Dedifferentiated amniotic fluid mesenchymal stem cell (primary cell): Measurements from ENCODE around the gene CZIB.
A peak's percentile ranks its signal among the peaks of the same experiment; 100 is the strongest.
"Not testable (repeated sequence)": the region's sequence is repeated elsewhere in the genome, so short reads cannot be mapped to it uniquely, and the experiment has no call there.

ENCODE experiments used
- DNase-seq: peaks from one replicate; pipeline ENCODE4 v3.0.0-alpha.2; 2016; ENCODE audit errors: extremely low spot score

Gene CZIB

DNA sequence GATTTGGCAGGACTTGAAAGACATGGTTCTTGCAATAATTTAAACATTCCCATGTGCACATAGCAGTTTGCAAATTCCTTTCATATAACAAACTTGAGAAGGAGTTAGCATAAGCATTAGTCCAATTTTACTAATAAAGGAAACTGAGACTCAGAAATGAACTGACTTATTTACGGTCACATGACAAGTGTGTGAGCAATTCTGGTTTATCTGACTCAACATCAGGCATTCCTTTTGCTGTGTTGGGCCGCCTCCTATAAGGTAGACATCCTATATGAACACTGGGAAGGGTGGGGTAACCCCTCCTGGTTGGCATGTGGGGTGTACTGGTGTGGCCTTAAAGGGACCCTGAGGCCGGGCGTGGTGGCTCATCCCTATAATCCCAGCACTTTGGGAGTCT is 32.3 kb downstream of the CZIB start:
- no peak for DNase-seq

GRCh38 chr1:53187401-53187800 is 33.0 kb downstream of the CZIB start:
- no peak for DNase-seq

GRCh38 chr1:53186533-53186932 is 33.9 kb downstream of the CZIB start:
- DNase-seq: no peak

DNA sequence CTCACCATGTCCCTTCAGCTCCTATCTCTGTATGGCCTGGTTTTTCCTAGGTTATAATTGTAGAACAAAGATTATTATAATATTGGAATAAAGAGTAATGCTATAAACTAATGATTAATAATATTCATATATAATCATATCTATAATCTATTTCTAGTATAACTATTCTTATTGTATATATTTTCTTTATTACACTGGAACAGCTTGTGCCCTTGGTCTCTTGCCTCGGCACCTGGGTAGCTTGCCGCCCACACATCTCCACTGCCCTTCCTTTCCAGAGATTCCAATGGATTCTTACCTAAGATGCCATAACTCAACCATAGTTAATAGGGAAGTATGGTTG is 34.5 kb downstream of the CZIB start:
- DNase-seq: not testable (repeated sequence)

GRCh38 chr1:53183095-53183990 is 37.1 kb downstream of the CZIB start:
- no peak for DNase-seq

- no peak for DNase-seq
Observed at GRCh38 chr1:53182716-53183094, 37.7 kb downstream of the CZIB start.

DNA sequence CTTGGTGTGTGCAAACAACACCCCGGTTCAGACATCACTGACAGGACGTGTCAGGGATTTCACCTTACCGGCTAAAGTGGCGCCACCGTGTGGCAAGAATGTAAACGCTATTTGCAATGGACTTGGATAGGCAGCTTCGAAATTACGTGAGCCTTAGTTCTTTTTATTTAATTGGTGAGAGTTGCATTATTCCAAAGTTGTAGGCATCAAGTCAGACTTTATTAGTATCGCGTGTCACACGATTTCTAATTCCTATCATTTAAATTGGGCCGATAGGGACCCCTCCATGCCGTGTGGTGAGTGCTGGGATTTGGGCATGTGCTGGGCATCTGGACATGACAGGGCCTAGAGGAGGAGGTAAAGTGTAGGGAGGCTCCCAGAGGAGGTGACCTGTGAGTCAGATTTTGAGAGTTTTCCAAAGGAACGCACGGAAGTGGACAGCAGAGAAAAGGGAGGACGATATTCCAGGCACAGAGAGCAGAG is 38.3 kb downstream of the CZIB start:
- DNase-seq: peak; percentile 71

GRCh38 chr1:53180951-53181350 is 39.5 kb downstream of the CZIB start:
- no peak for DNase-seq

DNA sequence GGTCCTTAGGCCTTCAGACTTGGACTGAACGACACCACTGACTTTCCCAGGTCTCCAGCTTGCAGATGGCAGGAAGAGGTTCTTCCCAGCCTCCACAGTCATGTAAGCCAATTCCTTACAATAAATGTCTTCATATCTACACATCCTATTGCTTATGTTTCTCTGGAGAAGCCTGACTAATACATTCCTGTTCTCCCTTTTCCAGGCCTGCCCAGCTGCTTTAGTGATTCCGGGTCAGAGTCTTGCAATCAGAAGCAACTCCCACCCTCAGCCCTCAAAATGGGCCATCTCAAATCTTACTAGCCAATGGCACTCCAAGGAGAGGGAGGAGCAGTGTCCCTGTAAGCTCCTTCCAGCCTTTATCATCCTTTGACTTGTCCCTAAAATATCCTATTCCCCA is 40.2 kb downstream of the CZIB start:
- no peak for DNase-seq

GRCh38 chr1:53176452-53177208 is 43.8 kb downstream of the CZIB start:
- no peak for DNase-seq

- DNase-seq: no peak
Observed at GRCh38 chr1:53174971-53175913, 45.2 kb downstream of the CZIB start.

DNA sequence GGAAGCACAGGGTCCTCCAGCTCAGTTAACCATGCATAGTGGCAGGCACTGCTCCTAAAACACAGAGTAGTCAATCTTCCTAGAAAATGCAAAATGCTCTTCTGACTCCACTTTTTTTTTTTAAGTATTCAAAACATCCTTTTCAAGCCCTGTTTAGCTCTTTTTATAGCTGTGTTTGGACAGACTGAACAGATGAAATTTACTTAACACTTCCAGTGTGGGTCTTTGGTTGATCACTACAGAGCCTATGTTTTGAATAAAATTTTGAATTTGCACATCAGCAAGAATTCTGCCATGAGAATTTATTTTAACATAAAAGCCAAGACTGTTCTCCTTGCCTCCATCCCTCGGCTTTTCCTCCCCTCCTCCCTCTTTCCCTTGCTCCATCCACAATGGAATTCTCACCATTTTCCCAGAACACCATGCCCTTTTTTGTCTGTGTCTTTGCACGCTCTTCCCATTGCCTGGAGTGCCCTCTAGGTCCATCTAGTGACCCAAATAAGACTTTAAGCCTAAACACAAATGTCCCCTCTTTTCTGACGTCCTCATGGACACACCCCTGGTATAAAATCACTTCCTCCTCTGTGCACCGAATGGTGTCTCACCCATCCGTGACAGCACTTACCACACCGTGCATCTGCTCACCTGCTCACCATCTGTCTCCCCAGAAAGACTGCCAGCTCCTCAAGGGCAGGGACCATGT is 47.9 kb downstream of the CZIB start:
- DNase-seq: no peak

GRCh38 chr1:53166912-53167311 is 53.5 kb downstream of the CZIB start:
- no peak for DNase-seq

DNA sequence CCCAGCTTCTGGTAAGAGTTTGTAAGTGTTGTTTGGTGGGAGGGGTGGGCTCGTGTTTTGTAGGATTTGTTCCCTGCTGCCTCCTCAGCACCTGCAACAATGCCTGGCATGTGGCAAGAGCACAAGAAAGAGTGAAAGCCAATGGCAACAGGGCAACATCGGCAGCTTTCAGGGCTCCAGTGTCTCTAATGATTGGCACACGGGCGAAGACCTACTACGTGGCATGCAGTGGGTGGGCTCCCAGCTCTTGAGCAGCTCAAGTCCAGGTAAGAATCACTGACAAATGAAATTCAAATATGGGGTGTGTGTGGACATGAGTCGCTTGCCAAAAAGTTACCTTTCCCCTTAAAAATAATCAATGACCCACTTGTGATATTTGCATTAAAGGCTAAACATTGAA is 54.1 kb downstream of the CZIB start:
- DNase-seq: no peak

DNA sequence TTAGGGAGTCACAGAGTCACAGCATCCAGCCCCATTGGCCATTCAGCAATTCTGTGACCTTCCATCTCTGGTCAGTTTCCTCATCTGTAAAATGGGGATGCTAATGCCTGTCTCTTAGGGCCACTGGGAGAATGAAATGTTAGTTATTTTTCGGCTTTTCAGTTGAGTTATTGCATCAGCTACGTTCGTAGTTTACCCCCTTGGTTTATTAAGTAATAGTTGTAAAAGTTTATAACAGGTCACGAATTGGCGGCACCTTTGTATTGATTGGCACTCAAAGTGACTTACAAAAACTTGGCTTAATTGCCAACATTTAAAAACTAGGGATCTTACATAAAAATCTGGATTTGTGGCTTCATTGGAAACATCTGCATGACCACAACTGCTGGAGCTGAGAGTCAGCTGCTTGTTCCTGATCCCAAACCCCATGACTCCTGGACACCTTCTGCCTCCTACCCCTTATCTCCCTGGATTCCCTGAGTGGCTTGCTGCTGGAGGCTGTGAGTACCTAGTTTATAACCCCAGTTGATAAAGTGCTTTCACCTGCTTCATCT is 54.9 kb downstream of the CZIB start:
- no peak for DNase-seq
